NCI-H2171 treated with DMSO at 0.1 percent for 48 hours (cell line): ENCODE results near the gene GABBR2.
"Not testable (repeated sequence)": the region's sequence is repeated elsewhere in the genome, so short reads cannot be mapped to it uniquely, and the experiment has no call there.

ENCODE experiments used
- DNase-seq: peaks from one replicate; lab custom pipeline; 2025; lab: John Stamatoyannopoulos, UW

The GABBR2 gene

GRCh38 chr9:98479967-98480847, 228.5 kb downstream of the GABBR2 start:
- DNase-seq: no peak

DNA sequence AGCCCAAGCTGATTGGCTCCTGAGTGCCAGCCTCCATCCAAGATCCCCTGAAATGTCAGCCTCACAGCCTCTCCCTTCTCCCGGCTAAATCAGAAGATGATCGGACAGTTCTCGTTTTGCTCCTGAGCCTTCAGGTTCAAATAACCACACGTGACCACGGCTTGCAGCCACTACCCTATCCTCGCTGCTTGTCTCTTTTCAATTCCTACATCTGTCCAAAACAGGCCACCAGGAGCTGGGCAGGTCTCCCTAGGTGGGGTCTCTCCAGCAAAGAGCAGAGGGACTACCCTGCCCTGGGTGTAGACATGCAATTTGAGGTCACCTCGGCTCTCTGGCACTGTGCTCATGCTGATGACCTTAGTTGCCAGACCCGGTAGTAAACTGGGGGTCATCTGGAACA, 229.3 kb downstream of the GABBR2 start:
- DNase-seq: no peak

DNA sequence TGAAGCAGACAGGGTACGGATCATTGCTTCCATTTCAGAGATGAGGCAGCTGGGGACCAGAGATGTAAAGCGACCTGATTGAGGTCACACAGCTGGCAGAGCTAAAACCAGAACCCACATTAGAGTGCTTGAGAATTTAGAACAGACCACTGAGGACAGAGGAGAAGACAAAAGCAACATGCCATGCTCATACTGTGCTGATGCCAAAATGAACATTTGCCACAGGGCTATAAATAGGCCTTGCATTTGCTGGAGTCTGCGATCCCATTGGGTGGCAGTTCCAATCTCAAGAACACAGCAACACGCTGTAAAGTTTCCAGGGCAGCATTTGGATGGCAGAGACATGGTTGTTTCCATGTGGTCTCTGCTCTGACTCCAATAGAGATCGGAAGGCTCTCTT, 230.9 kb downstream of the GABBR2 start:
- no peak for DNase-seq

- no peak for DNase-seq
These were observed 236.5 kb downstream of the GABBR2 start for GRCh38 chr9:98472216-98472615.

DNA sequence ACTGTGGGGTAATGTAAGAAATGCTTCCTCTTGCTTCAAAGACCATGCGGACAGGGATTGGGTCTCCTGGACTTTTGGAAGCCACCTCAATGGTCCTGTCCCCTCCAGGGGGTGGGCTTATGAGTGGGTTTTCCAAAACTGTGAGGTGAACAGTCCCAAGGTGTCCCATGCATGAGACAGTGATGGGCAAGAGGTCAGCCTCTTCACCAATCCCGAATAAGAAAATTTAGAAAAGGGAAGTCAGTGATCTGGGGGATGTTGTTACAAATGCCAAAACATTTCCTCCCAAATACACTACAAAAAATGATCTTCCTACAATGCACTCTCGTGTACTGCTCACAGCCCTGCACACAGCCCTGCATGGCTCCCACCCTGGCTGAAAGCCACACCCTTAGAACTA, 237.6 kb downstream of the GABBR2 start:
- DNase-seq: no peak

DNA sequence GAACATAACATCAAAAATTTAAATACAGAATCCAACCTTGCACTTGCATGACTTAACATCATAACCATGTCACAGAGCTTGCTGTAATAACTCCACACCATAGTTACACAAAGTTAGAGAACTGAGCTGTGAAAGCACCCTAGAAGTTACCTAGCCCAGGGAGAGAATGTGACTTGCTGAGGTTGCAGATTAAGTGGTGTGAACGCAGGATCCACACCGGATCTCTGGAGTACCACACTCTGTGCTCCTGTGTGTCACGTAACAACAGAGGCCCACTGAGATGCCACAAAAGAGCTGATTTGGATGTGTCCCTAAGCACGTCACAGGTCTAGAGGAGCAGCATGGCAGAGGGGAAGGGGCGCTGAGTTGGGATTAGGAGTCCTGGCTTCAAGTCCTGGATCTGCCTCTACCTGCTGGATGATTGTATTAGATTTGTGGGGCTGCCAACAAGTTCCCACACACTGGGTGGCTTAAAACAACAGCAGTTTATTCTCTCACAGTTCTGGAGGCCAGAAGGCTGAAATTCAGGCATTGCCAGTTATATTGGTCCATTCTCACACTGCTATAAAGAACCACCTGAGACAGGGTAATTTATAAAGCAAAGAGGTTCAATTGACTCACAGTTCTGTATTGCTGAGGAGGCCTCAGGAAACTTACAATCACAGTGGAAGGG, 240.0 kb downstream of the GABBR2 start:
- DNase-seq: no peak

DNA sequence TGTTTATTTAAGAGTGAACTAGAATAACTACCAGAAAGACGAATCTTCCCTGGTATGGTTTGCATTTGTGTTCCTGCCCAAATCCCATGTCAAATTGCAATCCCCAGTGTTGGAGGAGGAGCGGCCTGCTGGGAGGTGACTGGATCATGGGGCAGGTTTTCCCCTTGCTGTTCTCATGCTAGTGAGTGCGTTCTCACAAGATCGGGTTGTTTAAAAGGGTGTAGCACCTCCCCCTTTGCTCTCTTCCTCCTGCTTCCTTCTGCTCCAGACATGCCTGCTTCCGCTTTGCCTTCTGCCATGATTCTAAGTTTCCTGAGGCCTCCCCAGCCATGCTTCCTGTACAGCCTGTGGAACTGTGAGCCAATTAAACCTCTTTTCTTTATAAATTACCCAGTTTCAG, 242.9 kb downstream of the GABBR2 start:
- peak; percentile 17 for DNase-seq

GRCh38 chr9:98464156-98464690, 244.5 kb downstream of the GABBR2 start:
- DNase-seq: not testable (repeated sequence)

- DNase-seq: no peak
These were observed 246.4 kb downstream of the GABBR2 start for GRCh38 chr9:98462310-98462709.

DNA sequence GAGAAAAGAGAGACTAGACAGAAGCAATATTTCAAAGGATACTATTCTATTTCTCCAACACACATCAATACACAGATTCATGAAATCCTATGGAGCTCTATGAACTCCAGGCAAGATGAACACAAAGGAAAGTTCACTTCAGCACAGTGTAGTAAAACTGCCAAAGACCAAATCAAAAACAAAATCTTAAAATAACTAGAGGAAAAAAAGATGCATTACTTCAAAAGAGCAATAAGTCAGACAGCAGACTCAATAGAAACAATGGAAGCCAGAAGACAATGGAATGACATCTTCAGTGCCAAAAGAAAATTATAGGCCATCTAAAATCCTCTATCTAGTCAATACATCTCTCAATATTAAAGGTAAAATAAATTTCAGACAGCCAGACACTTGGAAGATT, 248.0 kb downstream of the GABBR2 start:
- DNase-seq: no peak

GRCh38 chr9:98457726-98458370, 250.9 kb downstream of the GABBR2 start:
- DNase-seq: no peak

DNA sequence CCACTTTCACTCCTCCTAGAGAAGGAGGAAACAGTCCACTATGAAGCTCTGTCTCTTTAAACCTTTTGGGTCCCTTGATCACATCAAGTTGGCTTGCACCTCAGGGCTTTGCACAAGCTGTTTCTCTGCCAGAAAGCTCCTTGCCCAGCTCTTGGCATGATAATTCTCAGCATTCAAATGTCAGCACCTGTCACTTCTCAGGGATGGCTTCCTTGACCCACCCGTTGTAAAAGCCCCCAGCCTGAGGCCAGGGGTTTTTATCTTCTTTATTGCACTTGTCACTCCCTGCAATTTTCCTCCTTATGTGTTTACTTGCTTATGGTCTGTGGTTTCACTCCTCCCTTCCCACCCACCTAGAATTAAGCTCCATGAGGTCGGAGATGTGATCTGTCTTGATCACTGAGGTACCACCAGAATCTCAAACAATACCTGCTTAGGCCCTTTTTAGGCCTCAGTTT, 252.6 kb downstream of the GABBR2 start:
- DNase-seq: no peak

DNA sequence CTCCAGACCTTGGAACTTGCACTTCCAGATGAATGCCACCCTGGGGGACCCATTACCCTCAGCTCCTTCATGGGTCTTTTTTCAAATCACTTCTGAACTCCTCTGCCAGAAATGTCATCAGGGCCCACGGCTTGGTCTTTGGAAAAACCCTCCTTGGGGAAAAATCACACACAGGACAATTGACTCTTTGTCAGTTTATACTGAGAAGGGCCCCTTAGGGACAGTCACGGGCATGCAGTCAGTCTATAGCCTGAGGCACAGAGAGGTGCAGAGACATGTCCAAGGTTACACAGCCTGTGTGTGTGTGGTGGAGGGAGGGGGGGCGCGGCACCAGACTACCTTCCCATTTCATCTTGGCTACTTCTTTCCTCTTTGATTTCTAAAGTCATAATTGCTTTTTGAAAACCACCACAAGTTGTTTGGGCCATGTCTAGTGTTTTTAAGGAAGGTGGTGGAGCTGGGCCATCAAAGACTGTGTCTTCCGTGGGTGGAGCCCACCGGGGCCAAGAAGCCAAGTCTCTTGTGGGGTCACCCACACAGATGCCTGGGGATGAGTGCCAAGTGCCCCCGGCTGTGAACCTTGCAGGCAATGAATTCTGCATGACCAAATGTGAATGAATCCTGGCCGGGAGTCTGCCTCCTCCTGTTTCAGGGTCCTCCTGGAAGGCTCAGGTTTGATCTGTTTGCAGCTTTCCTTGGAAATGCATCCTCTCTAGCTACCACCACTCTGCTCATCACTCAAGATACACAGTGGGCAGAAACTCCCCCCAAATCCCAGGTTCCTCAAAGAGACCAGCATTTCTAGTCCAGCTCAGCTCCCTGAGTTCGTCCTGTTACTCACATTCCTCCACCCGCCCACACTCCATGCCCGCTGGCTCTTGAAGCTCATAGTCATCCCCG, 253.2 kb downstream of the GABBR2 start:
- DNase-seq: no peak

DNA sequence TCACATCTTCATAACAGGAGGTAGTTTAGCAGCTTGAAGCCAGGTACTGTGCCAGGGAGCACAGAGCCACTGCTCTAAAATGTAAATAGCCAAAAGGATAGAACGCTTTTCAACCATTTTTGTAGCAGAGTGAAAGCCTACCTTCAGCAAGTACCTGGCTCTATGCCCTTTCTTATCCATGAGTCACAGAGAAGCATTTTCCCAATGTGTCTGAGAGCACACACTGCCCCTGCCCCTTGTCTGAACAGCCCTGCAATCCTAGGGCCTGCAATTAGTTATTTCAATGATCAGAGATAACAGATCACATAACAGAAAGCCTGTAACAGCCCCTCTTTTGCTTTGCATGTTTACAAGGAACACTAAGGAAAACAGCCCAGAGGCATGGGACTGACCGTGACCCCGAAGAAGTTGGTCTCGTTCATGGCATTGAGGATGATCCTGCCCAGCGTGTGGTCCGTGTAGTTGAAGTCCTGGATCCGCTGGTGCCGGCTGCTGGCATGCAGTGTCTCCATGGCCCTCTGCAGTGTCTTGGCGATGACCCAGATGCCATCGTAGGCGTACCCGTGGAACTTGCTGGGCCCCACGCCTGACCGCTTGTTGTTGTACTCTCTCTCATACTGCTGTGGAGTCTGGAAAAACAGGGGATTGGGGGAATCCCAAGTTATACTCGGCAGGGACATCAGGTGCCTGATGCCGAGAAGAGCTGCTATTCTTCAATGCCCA, 255.0 kb downstream of the GABBR2 start:
- DNase-seq: no peak

DNA sequence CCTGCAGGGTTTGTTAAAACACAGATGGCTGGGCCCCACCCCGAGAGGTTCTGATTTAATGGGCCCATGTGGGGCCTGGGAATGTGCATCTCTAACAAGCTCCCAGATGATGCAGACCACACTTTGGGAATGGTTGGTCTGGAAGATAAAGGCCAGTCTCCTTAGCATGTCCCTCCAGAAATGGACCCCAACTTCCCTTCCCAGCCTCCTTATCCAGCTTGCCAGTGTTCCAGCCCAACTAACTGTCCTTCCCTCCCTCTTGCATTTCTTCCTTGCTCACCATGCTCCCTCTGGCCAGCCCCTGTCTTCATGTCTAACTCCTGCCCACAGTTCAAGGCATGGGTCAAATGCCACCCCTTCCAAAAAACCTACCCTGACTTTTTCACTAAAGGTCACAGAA, 257.2 kb downstream of the GABBR2 start:
- no peak for DNase-seq

- no peak for DNase-seq
These were observed 258.2 kb downstream of the GABBR2 start for GRCh38 chr9:98450496-98450895.

- DNase-seq: no peak
These were observed 258.9 kb downstream of the GABBR2 start for GRCh38 chr9:98449871-98450270.

DNA sequence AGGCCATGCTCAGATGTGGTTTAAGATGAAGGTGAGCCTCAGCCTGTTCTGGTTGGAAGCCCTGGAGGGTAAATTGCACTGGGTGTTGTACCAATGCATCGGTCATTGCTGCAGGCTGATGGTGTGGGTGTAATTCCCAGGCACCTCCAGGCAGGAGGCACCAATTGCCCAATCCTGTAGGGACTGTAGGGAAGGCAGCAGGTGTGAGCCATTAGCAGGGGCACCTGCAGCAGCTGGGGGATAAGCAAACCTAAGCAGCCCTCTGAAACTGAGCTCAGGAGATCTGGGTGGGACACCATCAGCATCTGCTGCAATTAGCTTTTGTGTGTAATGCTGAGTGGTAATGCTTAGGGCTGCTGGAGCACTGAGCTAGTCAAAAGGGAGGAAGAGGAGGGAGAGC, 263.2 kb downstream of the GABBR2 start:
- DNase-seq: peak; percentile 93

DNA sequence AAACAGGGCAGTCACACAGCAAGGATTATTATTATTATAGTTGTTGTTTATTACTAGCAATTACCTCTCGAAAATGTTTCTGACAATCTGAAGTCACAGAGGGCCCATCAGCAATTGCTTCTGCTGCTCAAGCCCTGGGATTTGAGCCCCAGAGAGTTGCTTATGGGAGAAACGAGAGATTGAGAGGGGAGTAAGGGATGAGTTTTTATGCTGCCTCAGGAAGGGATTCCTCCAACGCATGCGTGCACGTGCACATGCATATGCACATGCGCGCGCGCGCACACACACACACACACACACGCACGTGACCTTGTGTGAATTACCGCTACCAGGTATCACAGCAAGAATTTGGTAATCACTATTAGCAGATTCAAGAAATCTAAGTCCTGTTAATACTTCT, 264.1 kb downstream of the GABBR2 start:
- DNase-seq: no peak

GRCh38 chr9:98442541-98442940, 266.2 kb downstream of the GABBR2 start:
- peak; percentile 54 for DNase-seq

GRCh38 chr9:98442114-98442513, 266.6 kb downstream of the GABBR2 start:
- DNase-seq: no peak
